Neural progenitor cell (in vitro differentiated cells): ENCODE measurements around the gene SRRD.

Source experiments
- EZH2 ChIP-seq: fragments of 200-600 bp; sonication (generic); IDR thresholded peaks from 2 replicates; pipeline ENCODE4 v1.6.1; 2017; ENCODE audit warnings: antibody characterized with exemption, mild to moderate bottlenecking, moderate library complexity
- EZH2phosphoT487 ChIP-seq: fragments of 200-600 bp; sonication (generic); IDR thresholded peaks from 2 replicates; pipeline ENCODE4 v1.6.1; 2017; ENCODE audit warnings: antibody characterized with exemption
- TF ChIP-seq, protein P1 (sequence below): fragments of 200-600 bp; sonication (generic); IDR thresholded peaks from 2 replicates; pipeline ENCODE4 v1.5.1; 2017; ENCODE audit warnings: antibody characterized with exemption, mild to moderate bottlenecking

DNA sequence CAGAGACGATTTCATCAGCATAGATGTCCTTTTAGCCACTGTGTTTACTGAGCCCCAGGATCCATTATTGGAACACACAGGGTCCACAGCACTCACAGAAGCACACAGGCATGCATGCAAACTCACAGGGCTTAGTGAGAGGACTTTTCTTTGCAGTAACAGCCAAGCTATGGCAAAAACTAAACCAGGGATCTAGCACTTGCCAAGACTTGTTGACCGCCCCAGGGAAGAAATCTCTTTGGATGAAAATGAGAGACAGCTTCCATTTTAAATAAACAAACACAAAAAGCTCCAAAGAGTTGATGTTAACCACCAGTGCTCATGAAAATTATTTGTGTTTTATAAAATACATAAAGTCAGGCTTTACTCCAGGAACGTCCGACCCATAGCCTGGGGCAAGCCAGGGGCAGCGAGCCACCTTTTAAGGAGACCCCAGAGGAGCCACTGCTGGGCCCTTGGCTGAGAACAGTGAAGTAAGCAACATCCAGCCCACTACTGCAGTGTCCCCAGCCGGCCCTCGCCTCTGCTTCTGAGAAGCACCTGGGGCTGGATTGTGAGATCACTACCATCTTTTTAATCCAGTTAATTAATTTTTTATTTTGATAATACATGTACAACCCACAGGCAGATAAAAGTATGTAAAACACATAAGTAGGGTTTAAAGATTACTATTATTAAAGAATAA is 50.6 kb downstream of the SRRD start:
- TF ChIP-seq, protein P1, sequence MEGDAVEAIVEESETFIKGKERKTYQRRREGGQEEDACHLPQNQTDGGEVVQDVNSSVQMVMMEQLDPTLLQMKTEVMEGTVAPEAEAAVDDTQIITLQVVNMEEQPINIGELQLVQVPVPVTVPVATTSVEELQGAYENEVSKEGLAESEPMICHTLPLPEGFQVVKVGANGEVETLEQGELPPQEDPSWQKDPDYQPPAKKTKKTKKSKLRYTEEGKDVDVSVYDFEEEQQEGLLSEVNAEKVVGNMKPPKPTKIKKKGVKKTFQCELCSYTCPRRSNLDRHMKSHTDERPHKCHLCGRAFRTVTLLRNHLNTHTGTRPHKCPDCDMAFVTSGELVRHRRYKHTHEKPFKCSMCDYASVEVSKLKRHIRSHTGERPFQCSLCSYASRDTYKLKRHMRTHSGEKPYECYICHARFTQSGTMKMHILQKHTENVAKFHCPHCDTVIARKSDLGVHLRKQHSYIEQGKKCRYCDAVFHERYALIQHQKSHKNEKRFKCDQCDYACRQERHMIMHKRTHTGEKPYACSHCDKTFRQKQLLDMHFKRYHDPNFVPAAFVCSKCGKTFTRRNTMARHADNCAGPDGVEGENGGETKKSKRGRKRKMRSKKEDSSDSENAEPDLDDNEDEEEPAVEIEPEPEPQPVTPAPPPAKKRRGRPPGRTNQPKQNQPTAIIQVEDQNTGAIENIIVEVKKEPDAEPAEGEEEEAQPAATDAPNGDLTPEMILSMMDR: no peak
- TF ChIP-seq EZH2phosphoT487 (no peak), EZH2 (no peak)
